ENCODE data around the gene PCBP2. TPM values are rescaled to one million over a fixed set of nuclear protein-coding genes. Genes with fewer than 3 reads are reported as not detected.

PCBP2 gene
- total RNA-seq, 2 donors from 2014 or later = 641 to 747 TPM

GRCh38 chr12:53453953-53454640 is 2.2 kb downstream of the PCBP2 start:
- DNase-seq (ENCODE audit: low spot score) (no peak), ATAC-seq (no peak)
- H3K27me3 Mint-ChIP-seq = no peaks in the 10 kb centered on the region
- peaks cover 36 to 40% of the 10 kb centered on the region in 2 donors for H3K4me1 Mint-ChIP-seq (ENCODE audit: low read depth in 2 of 2)
- H3K36me3 Mint-ChIP-seq = peaks cover 36% of the 10 kb centered on the region
- H3K4me3 Mint-ChIP-seq = peak overlapping the region; percentile 77
- H3K9me3 Mint-ChIP-seq = no peaks in the 10 kb centered on the region
- H3K27ac Mint-ChIP-seq = peak overlapping the region; percentile 69 to 83

DNA sequence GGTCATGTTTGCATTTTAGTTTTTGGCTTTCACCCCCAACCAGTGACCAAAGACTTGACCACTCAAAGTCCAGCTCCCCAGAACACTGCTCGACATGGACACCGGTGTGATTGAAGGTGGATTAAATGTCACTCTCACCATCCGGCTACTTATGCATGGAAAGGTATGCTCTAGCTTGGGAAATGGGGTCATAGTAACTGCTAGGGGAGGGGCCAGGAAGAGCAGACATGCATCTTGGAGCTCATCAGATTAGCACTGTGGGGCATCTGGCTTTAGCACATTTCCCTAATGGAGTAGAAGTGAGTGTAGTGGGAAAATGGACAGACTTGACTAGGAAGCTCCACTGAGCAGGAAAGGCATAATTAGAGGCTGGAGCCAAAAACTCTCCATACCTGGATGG is 2.8 kb downstream of the PCBP2 start:
- no peaks in the 10 kb centered on the region for H3K27me3 Mint-ChIP-seq
- ATAC-seq = no peak
- peaks cover 36 to 41% of the 10 kb centered on the region in 2 donors for H3K4me1 Mint-ChIP-seq (ENCODE audit: low read depth in 2 of 2)
- no peaks in the 10 kb centered on the region for H3K9me3 Mint-ChIP-seq
- no peak for DNase-seq (ENCODE audit: low spot score)
- H3K27ac Mint-ChIP-seq = peak overlapping the region; percentile 69 to 83
- H3K36me3 Mint-ChIP-seq = peaks cover 39% of the 10 kb centered on the region
- peak overlapping the region; percentile 77 for H3K4me3 Mint-ChIP-seq

GRCh38 chr12:53456654-53457366 is 4.9 kb downstream of the PCBP2 start:
- H3K4me1 Mint-ChIP-seq (ENCODE audit: low read depth in 2 of 2) = peaks cover 44 to 48% of the 10 kb centered on the region in 2 donors
- DNase-seq (ENCODE audit: low spot score) (no peak), ATAC-seq (no peak)
- H3K27me3 Mint-ChIP-seq = no peaks in the 10 kb centered on the region
- H3K9me3 Mint-ChIP-seq = no peaks in the 10 kb centered on the region
- no peak overlapping the region for H3K27ac Mint-ChIP-seq
- no peak overlapping the region for H3K4me3 Mint-ChIP-seq
- peaks cover 56% of the 10 kb centered on the region for H3K36me3 Mint-ChIP-seq

GRCh38 chr12:53459097-53459496 is 7.2 kb downstream of the PCBP2 start:
- DNase-seq (ENCODE audit: low spot score) (no peak), ATAC-seq (no peak)
- Mint-ChIP-seq H3K9me3 (no peaks in the 10 kb centered on the region), H3K4me1 (ENCODE audit: low read depth in 2 of 2) (peaks cover 35 to 43% of the 10 kb centered on the region in 2 donors), H3K4me3 (no peak overlapping the region), H3K36me3 (peaks cover 63% of the 10 kb centered on the region), H3K27me3 (no peaks in the 10 kb centered on the region), H3K27ac (peak overlapping the region in 1 of 2 donors; percentile 37)

DNA sequence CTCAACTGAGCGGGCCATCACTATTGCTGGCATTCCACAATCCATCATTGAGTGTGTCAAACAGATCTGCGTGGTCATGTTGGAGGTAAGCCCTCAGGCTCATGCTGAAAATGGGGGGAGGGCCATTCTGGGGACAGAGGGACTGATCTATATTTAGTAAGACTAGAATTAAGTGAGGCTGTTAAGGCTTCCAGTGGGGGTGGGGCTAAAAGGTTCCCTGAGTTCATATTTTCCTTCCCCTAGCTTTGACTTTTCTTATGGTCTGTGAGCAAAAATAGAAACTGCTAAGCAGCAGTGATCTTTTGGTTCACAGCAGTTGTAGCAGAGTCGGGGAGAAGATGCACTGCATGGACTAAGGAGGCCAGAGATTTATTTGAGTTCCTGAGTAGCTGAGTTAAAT is 9.2 kb downstream of the PCBP2 start:
- H3K9me3 Mint-ChIP-seq = no peaks in the 10 kb centered on the region
- no peaks in the 10 kb centered on the region for H3K27me3 Mint-ChIP-seq
- H3K4me3 Mint-ChIP-seq = no peak overlapping the region
- H3K4me1 Mint-ChIP-seq (ENCODE audit: low read depth in 2 of 2) = peaks cover 29 to 35% of the 10 kb centered on the region in 2 donors
- peak overlapping the region; percentile 2 to 36 for H3K27ac Mint-ChIP-seq
- no peak for DNase-seq (ENCODE audit: low spot score)
- peaks cover 54% of the 10 kb centered on the region for H3K36me3 Mint-ChIP-seq
- no peak for ATAC-seq

GRCh38 chr12:53461591-53461990 is 9.7 kb downstream of the PCBP2 start:
- Mint-ChIP-seq H3K27ac (no peak overlapping the region), H3K4me1 (ENCODE audit: low read depth in 2 of 2) (peaks cover 31 to 34% of the 10 kb centered on the region in 2 donors), H3K4me3 (no peak overlapping the region), H3K36me3 (peaks cover 57% of the 10 kb centered on the region), H3K9me3 (no peaks in the 10 kb centered on the region), H3K27me3 (no peaks in the 10 kb centered on the region)
- no peak for DNase-seq (ENCODE audit: low spot score)
- no peak for ATAC-seq

DNA sequence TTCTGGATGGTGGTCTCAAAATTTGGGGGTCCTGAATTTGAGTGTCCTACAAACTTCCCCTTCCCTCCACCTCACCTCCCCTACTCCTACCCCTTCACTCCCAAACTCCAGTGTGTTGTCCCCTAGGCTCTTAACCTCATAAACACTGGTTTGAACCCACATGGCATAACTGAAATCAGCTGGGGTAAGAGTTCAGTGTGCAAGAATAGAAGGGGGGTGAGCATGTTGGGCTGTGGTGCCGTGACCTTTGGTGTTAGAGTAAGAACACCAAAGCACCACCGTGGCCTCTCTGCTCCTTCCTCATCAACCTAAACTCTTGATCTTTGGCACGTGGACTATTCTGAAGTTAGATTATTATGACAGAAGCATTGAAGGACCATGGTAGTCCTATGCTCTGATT is 11.0 kb downstream of the PCBP2 start:
- no peak for ATAC-seq
- Mint-ChIP-seq H3K4me3 (no peak overlapping the region), H3K27me3 (no peaks in the 10 kb centered on the region), H3K27ac (no peak overlapping the region), H3K4me1 (ENCODE audit: low read depth in 2 of 2) (peaks cover 39 to 41% of the 10 kb centered on the region in 2 donors), H3K36me3 (peaks cover 68% of the 10 kb centered on the region), H3K9me3 (no peaks in the 10 kb centered on the region)
- DNase-seq (ENCODE audit: low spot score) = no peak

- Mint-ChIP-seq H3K27ac (peak overlapping the region in 1 of 2 donors; percentile 14), H3K9me3 (no peaks in the 10 kb centered on the region), H3K36me3 (peaks cover 74% of the 10 kb centered on the region), H3K4me3 (no peak overlapping the region), H3K4me1 (ENCODE audit: low read depth in 2 of 2) (peaks cover 39 to 49% of the 10 kb centered on the region in 2 donors), H3K27me3 (no peaks in the 10 kb centered on the region)
- ATAC-seq (no peak), DNase-seq (ENCODE audit: low spot score) (no peak)
Observed at GRCh38 chr12:53463802-53464560, 12.1 kb downstream of the PCBP2 start.

GRCh38 chr12:53464685-53465418 is 12.9 kb downstream of the PCBP2 start:
- Mint-ChIP-seq H3K4me3 (no peak overlapping the region), H3K36me3 (peaks cover 69% of the 10 kb centered on the region), H3K9me3 (no peaks in the 10 kb centered on the region), H3K27ac (no peak overlapping the region), H3K4me1 (ENCODE audit: low read depth in 2 of 2) (peaks cover 37 to 49% of the 10 kb centered on the region in 2 donors), H3K27me3 (no peaks in the 10 kb centered on the region)
- ATAC-seq (no peak), DNase-seq (ENCODE audit: low spot score) (no peak)

GRCh38 chr12:53465679-53466078 is 13.8 kb downstream of the PCBP2 start:
- Mint-ChIP-seq H3K9me3 (no peaks in the 10 kb centered on the region), H3K27ac (peak overlapping the region in 1 of 2 donors; percentile 57), H3K36me3 (peaks cover 62% of the 10 kb centered on the region), H3K4me1 (ENCODE audit: low read depth in 2 of 2) (peaks cover 30 to 44% of the 10 kb centered on the region in 2 donors), H3K4me3 (no peak overlapping the region), H3K27me3 (no peaks in the 10 kb centered on the region)
- ATAC-seq = no peak
- no peak for DNase-seq (ENCODE audit: low spot score)

DNA sequence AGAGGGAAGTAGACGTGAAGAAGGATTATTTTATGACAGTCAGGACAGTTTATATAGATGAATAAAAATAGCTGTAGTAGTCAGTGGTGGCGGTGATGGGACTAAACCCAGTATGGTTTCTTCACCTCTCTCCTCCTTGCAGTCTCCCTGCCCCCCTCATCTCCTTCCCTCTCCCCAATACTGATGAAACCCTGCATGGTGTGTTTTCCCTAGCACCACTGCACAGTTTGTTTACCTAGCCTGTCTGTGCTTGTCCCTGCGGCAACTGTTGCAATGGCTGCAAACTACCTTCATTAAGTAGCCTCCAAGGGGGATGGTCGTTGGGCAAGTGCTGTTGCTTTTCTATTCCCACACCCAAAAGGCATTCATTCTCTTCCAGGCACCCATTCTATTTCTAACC is 14.7 kb downstream of the PCBP2 start:
- Mint-ChIP-seq H3K4me3 (no peak overlapping the region), H3K4me1 (ENCODE audit: low read depth in 2 of 2) (peaks cover 28 to 46% of the 10 kb centered on the region in 2 donors), H3K27me3 (no peaks in the 10 kb centered on the region), H3K27ac (peak overlapping the region in 1 of 2 donors; percentile 28), H3K9me3 (no peaks in the 10 kb centered on the region), H3K36me3 (peaks cover 62% of the 10 kb centered on the region)
- no peak for ATAC-seq
- DNase-seq (ENCODE audit: low spot score) = no peak

- no peak for DNase-seq (ENCODE audit: low spot score)
- Mint-ChIP-seq H3K27me3 (no peaks in the 10 kb centered on the region), H3K4me1 (ENCODE audit: low read depth in 2 of 2) (peaks cover 31 to 50% of the 10 kb centered on the region in 2 donors), H3K27ac (peak overlapping the region in 1 of 2 donors; percentile 28), H3K9me3 (no peaks in the 10 kb centered on the region), H3K36me3 (peaks cover 66% of the 10 kb centered on the region), H3K4me3 (no peak overlapping the region)
- ATAC-seq = no peak
Observed at GRCh38 chr12:53467082-53467481, 15.2 kb downstream of the PCBP2 start.

GRCh38 chr12:53467880-53468279 is 16.0 kb downstream of the PCBP2 start:
- ATAC-seq = no peak
- DNase-seq (ENCODE audit: low spot score) = no peak
- no peak overlapping the region for H3K27ac Mint-ChIP-seq
- peaks cover 65% of the 10 kb centered on the region for H3K36me3 Mint-ChIP-seq
- no peak overlapping the region for H3K4me3 Mint-ChIP-seq
- H3K9me3 Mint-ChIP-seq = no peaks in the 10 kb centered on the region
- no peaks in the 10 kb centered on the region for H3K27me3 Mint-ChIP-seq
- H3K4me1 Mint-ChIP-seq (ENCODE audit: low read depth in 2 of 2) = peaks cover 35 to 51% of the 10 kb centered on the region in 2 donors

All from natural killer cell treated with Interleukin-12 subunit alpha and Interleukin-12 subunit beta and Interleukin-15 and Interleukin-18, amount 100 ng/mL, for 72 hours (primary cell).